B cell (primary cell): ENCODE data around the gene DNAJC4. TPM values are rescaled to one million over a fixed set of nuclear protein-coding genes. Genes with fewer than 3 reads are reported as not detected.

ENCODE experiments used
- ATAC-seq: fragments of 200-7000 bp; cut with Tn5 transposase; one replicate; pipeline ENCODE4 v1.10.0; 2021; ENCODE audit warnings: low read depth, mild to moderate bottlenecking, moderate number of reproducible peaks, moderate library complexity
- CTCF ChIA-PET: fragments of 350-600 bp; sonication (Branson Sonifier 250); formaldehyde crosslinking; loops from one replicate; lab custom pipeline; 2021; ENCODE audit warnings: antibody characterized with exemption, inconsistent platforms; lab: Charles Lee
- POLR2A ChIA-PET: fragments of 350-600 bp; sonication (Branson Sonifier 250); formaldehyde crosslinking; loops from one replicate; lab custom pipeline; 2021; ENCODE audit warnings: antibody characterized with exemption; lab: Charles Lee
- DNase-seq: peaks from one replicate; pipeline ENCODE4 v3.0.0; 2013
- H2AFZ ChIP-seq: 2 replicates; pipeline ENCODE4 v1.6.1; 2012; ENCODE audit warnings: mild to moderate bottlenecking, low read depth, low read length; ENCODE audit not compliant: insufficient read depth, poor library complexity, severe bottlenecking
- H3K27ac ChIP-seq, 2 donors: 1 replicate in 1 of 2; 2 replicates in 1 of 2; pipeline ENCODE4 v1.5.1; 2012 to 2013; ENCODE audit warnings: low read length in 2 of 2, mild to moderate bottlenecking in 2 of 2, moderate library complexity in 1 of 2
- H3K27me3 ChIP-seq, 4 experiments: fragments of 200-600 bp in 1 of 4; sonication (generic) in 1 of 4; replicated peaks in 1 of 4; 1 replicate in 2 of 4; 2 replicates in 2 of 4; pipeline versions ENCODE4 v1.6.1 to v1.7.0; 2013 to 2016; ENCODE audit warnings: low read length in 3 of 4, mild to moderate bottlenecking in 2 of 4, mixed read lengths in 1 of 4, moderate library complexity in 1 of 4; ENCODE audit not compliant: insufficient read depth in 4 of 4, control insufficient read depth in 3 of 4; ENCODE audit errors: control extremely low read depth in 1 of 4
- H3K36me3 ChIP-seq, 2 experiments: replicated peaks in 1 of 2; 1 replicate in 1 of 2; 2 replicates in 1 of 2; pipeline versions ENCODE4 v1.6.1 to v1.7.1; 2013; ENCODE audit warnings: low read length in 1 of 2; ENCODE audit not compliant: insufficient read depth in 2 of 2, control insufficient read depth in 1 of 2; ENCODE audit errors: control extremely low read depth in 1 of 2, extremely low read depth in 1 of 2
- H3K4me1 ChIP-seq, 2 donors: fragments of 200-600 bp in 1 of 2; sonication (generic) in 1 of 2; 1 replicate in 1 of 2; 2 replicates in 1 of 2; pipeline versions ENCODE4 v1.5.1 to v1.6.1; 2013 to 2017; ENCODE audit warnings: low read length in 2 of 2; ENCODE audit not compliant: control insufficient read depth in 2 of 2, insufficient read depth in 2 of 2
- H3K4me2 ChIP-seq: replicated peaks from 2 replicates; pipeline ENCODE3; 2012; ENCODE audit warnings: mild to moderate bottlenecking, low read depth, low read length; ENCODE audit not compliant: poor library complexity, severe bottlenecking
- H3K4me3 ChIP-seq, 5 experiments: fragments of 200-600 bp in 1 of 5; sonication (generic) in 1 of 5; 1 replicate in 3 of 5; 2 replicates in 2 of 5; pipeline versions ENCODE4 v1.5.1 to v1.7.0; 2011 to 2016; ENCODE audit warnings: low read length in 4 of 5, mild to moderate bottlenecking in 4 of 5, low read depth in 2 of 5, control low read depth in 1 of 5, moderate library complexity in 1 of 5; ENCODE audit not compliant: insufficient read depth in 1 of 5; ENCODE audit errors: control extremely low read depth in 1 of 5, extremely low read depth in 1 of 5
- H3K79me2 ChIP-seq: fragments of 200-600 bp; sonication (generic); one replicate; pipeline ENCODE4 v1.6.0; 2016; ENCODE audit warnings: low read length; ENCODE audit not compliant: control insufficient read depth, insufficient read depth
- H3K9ac ChIP-seq: fragments of 200-600 bp; sonication (generic); 2 replicates; pipeline ENCODE4 v1.6.1; 2017; ENCODE audit warnings: mild to moderate bottlenecking, low read length, moderate library complexity
- H3K9me3 ChIP-seq, 3 donors: one replicate each; pipeline versions ENCODE4 v1.6.1 to v1.7.1; 2013; ENCODE audit warnings: low read length in 2 of 3; ENCODE audit not compliant: control insufficient read depth in 2 of 3, insufficient read depth in 1 of 3; ENCODE audit errors: control extremely low read depth in 1 of 3
- H4K20me1 ChIP-seq: 2 replicates; pipeline ENCODE4 v1.6.0; 2012; ENCODE audit warnings: mild to moderate bottlenecking, low read length; ENCODE audit not compliant: insufficient read depth, control insufficient read depth, poor library complexity, severe bottlenecking
- H3K27ac Mint-ChIP-seq: one replicate; pipeline ENCODE4 v1.8.0; 2021; ENCODE audit warnings: mixed read lengths
- H3K27me3 Mint-ChIP-seq: one replicate; pipeline ENCODE4 v1.8.0; 2021; ENCODE audit warnings: mixed read lengths
- H3K4me1 Mint-ChIP-seq: one replicate; pipeline ENCODE4 v1.8.0; 2021; ENCODE audit warnings: mixed read lengths
- H3K4me3 Mint-ChIP-seq: one replicate; pipeline ENCODE4 v1.8.0; 2021; ENCODE audit warnings: mixed read lengths
- H3K9me3 Mint-ChIP-seq: one replicate; pipeline ENCODE4 v1.8.0; 2022; ENCODE audit warnings: mixed read lengths; ENCODE audit not compliant: insufficient read depth
- EZH2 ChIP-seq: IDR thresholded peaks from 2 replicates; pipeline ENCODE4 v1.6.1; 2012; ENCODE audit warnings: borderline replicate concordance, low read depth, mild to moderate bottlenecking, moderate library complexity, low read length; ENCODE audit not compliant: insufficient read depth, poor library complexity, severe bottlenecking
- WGBS: methylation state at CpG from one replicate; pipeline ENCODE4 v1.1.5; 2013; ENCODE audit warnings: missing lambda C conversion rate; ENCODE audit not compliant: insufficient coverage; 5-methylcytosine and 5-hydroxymethylcytosine counted together
- intact Hi-C: fragments of 100-400 bp; cut with micrococcal nuclease; formaldehyde crosslinking; loops from one replicate; pipeline ENCODE4 v1.10.0; 2022
- polyA plus RNA-seq: library from polyadenylated mRNA; depleted of rRNA; stranded (reverse); fragments of >200 nt; gene quantifications from 2 replicates; pipeline ENCODE4 v1.2.3, GENCODE V29; 2012
- total RNA-seq, 2 donors: library from RNA; stranded (reverse); fragments of 120-200 nt in 1 of 2; gene quantifications; 1 replicate in 1 of 2; 2 replicates in 1 of 2; pipeline versions ENCODE4 v1.2.3 to v1.2.4, GENCODE V29; 2013 to 2022
- TF ChIP-seq, protein P1 (sequence below): fragments of 200-600 bp; IDR thresholded peaks from one replicate; pipeline ENCODE4 v1.8.0; 2022; ENCODE audit warnings: antibody characterized with exemption, mild to moderate bottlenecking

The DNAJC4 gene
- total and polyA plus RNA-seq, 2 donors (not counting 1 experiment from before 2014, with no cell fraction given), result 74.4 to 105 TPM

DNA sequence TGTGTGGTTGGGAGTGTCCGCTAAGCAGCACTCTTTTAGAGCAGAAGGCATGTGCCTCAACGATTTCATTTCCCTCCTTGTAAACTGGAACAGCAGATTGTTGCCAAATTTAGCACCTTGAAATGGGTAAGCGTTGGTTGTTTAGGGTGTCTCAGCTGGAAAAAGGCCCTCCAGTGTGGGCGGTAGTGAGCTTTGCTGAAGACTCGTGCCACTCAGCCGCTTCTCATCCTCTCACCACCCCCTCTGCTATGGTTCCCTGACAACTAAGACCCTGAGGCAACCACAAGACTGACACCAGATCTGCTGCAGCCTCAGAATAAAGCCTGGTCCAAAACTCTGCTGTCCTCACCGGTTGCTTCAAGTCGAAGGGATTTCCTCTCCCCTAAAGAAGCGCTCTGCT lies 33.7 kb upstream of the DNAJC4 start:
- Histone ChIP-seq H3K79me2 (peaks cover 8% of the 10 kb centered on the region), H3K4me1 (peaks cover 4 to 6% of the 10 kb centered on the region in 2 donors), H4K20me1 (peaks cover 37% of the 10 kb centered on the region), H3K27me3 (no peaks in the 10 kb centered on the region), H3K4me3 (no peak overlapping the region), H3K9ac (no peak overlapping the region), H3K9me3 (no peaks in the 10 kb centered on the region), H2AFZ (no peak overlapping the region), H3K36me3 (peaks cover 13 to 84% of the 10 kb centered on the region in 2 experiments), H3K4me2 (no peak overlapping the region), H3K27ac (no peak overlapping the region)
- no peaks in the 10 kb centered on the region for H3K9me3 Mint-ChIP-seq
- no peak overlapping the region for H3K4me3 Mint-ChIP-seq
- peaks cover 8% of the 10 kb centered on the region for H3K4me1 Mint-ChIP-seq
- ATAC-seq, result no peak
- TF ChIP-seq EZH2, result no peak
- TF ChIP-seq, protein P1, sequence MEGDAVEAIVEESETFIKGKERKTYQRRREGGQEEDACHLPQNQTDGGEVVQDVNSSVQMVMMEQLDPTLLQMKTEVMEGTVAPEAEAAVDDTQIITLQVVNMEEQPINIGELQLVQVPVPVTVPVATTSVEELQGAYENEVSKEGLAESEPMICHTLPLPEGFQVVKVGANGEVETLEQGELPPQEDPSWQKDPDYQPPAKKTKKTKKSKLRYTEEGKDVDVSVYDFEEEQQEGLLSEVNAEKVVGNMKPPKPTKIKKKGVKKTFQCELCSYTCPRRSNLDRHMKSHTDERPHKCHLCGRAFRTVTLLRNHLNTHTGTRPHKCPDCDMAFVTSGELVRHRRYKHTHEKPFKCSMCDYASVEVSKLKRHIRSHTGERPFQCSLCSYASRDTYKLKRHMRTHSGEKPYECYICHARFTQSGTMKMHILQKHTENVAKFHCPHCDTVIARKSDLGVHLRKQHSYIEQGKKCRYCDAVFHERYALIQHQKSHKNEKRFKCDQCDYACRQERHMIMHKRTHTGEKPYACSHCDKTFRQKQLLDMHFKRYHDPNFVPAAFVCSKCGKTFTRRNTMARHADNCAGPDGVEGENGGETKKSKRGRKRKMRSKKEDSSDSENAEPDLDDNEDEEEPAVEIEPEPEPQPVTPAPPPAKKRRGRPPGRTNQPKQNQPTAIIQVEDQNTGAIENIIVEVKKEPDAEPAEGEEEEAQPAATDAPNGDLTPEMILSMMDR, result no peak
- CTCF ChIA-PET, result interaction anchor here (0.6 to 3.2 kb wide), 5 partner anchors 8 to 317 kb away, joined by 3 to 12 read pairs (median 4); no protein-coding TSS in a partner anchor
- intact Hi-C loops, result no loop called here
- 98% methylated on average over 6 of the region's 9 CpGs for WGBS
- H3K27me3 Mint-ChIP-seq, result no peaks in the 10 kb centered on the region
- no peak for DNase-seq
- POLR2A ChIA-PET, result interaction anchor here (0.6 kb wide), 1 partner anchor 33 kb away, joined by 3 read pairs; no protein-coding TSS in a partner anchor
- no peak overlapping the region for H3K27ac Mint-ChIP-seq

DNA sequence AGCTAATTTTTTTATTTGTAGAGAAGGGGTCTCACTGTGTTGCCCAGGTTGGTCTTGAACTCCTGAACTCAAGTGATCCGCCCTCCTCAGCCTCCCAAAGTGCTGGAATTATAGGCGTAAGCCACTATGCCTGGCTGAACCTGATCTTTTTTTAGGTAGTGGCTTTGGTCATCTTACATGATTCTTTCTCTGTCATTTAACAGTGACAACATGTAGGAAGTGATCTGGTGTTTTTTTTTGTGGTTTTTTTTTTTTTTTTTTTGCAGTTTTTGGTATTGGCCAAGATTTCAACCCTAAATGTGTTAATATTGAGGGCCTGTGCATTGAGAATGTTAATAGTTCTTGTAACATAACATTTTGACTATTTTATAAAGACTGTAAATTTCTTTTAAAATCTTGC lies 31.8 kb upstream of the DNAJC4 start:
- Histone ChIP-seq H3K79me2 (peaks cover 8% of the 10 kb centered on the region), H3K4me1 (no peaks in the 10 kb centered on the region), H3K4me2 (no peak overlapping the region), H4K20me1 (peaks cover 23% of the 10 kb centered on the region), H2AFZ (no peak overlapping the region), H3K27me3 (no peaks in the 10 kb centered on the region), H3K9me3 (no peaks in the 10 kb centered on the region), H3K36me3 (peaks cover 10 to 85% of the 10 kb centered on the region in 2 experiments), H3K27ac (no peak overlapping the region), H3K4me3 (no peak overlapping the region), H3K9ac (no peak overlapping the region)
- Mint-ChIP-seq H3K9me3 (no peaks in the 10 kb centered on the region), H3K27ac (no peak overlapping the region), H3K27me3 (no peaks in the 10 kb centered on the region), H3K4me1 (no peaks in the 10 kb centered on the region), H3K4me3 (no peak overlapping the region)
- ATAC-seq (no peak), DNase-seq (no peak)
- WGBS, result no CpG with 5 or more reads among the region's 2 CpGs
- no peak for TF ChIP-seq EZH2
- TF ChIP-seq, protein P1, result no peak
- ChIA-PET POLR2A (interaction anchor here (0.6 kb wide), 1 partner anchor 429 kb away, joined by 3 read pairs; no protein-coding TSS in a partner anchor), CTCF (no interaction called here)
- intact Hi-C loops, result no loop called here
